22Rv1 (cell line): ENCODE measurements around the gene EPS8L2.

Experiments used
- ZFX ChIP-seq: fragments of 450-650 bp; IDR thresholded peaks from 2 replicates; pipeline ENCODE4 v1.6.1; 2017; ENCODE audit warnings: antibody characterized with exemption, borderline replicate concordance
- TF ChIP-seq, protein P1 (sequence below): fragments of 450-650 bp; IDR thresholded peaks from 2 replicates; pipeline ENCODE4 v1.5.1; 2017; ENCODE audit warnings: mild to moderate bottlenecking

DNA sequence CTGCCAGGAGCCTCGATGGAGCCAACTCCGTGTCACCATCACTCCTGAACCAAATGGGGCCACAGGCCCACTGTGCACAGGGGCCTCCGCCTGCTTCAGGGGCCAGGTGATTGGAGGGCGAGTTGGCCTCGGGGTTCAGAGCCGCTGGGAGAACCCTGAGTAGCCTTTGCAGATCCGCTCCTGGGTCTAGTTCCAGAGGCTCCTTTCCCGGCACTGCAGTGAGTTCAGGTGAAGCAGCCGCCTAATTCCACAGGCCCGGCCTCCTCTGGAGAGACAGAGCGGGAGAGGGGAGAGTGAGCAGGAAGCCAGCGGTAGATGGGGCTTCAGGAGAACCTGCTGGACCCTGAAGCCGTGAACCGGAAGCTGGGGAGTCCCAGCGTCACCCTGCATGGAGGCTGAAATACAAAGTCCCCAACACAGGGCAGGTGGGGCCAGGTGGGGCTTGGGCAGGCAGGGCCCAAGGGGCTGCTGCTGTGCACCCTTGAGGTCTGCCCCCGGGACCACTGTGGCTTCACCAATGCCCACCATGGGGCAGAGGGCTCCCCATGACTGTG is 46.4 kb upstream of the EPS8L2 start:
- TF ChIP-seq, protein P1, sequence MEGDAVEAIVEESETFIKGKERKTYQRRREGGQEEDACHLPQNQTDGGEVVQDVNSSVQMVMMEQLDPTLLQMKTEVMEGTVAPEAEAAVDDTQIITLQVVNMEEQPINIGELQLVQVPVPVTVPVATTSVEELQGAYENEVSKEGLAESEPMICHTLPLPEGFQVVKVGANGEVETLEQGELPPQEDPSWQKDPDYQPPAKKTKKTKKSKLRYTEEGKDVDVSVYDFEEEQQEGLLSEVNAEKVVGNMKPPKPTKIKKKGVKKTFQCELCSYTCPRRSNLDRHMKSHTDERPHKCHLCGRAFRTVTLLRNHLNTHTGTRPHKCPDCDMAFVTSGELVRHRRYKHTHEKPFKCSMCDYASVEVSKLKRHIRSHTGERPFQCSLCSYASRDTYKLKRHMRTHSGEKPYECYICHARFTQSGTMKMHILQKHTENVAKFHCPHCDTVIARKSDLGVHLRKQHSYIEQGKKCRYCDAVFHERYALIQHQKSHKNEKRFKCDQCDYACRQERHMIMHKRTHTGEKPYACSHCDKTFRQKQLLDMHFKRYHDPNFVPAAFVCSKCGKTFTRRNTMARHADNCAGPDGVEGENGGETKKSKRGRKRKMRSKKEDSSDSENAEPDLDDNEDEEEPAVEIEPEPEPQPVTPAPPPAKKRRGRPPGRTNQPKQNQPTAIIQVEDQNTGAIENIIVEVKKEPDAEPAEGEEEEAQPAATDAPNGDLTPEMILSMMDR: no peak
- no peak for TF ChIP-seq ZFX
